Measurements from ENCODE around the gene DNPH1.

Gene DNPH1

GRCh38 chr6:43203029-43203717 is 26.1 kb downstream of the DNPH1 start:
- no peak overlapping the region for H3K27ac ChIP-seq
- no peaks in the 10 kb centered on the region for H3K27me3 ChIP-seq (ENCODE audit: control insufficient read depth, insufficient read depth, low read length)
- H3K36me3 ChIP-seq (ENCODE audit: control insufficient read depth, insufficient read depth, low read length), result no peaks in the 10 kb centered on the region
- H3K79me2 ChIP-seq, result no peaks in the 10 kb centered on the region
- no peak overlapping the region for H3K4me3 ChIP-seq (ENCODE audit: low read depth, low read length)
- no peak overlapping the region for H3K4me2 ChIP-seq (ENCODE audit: low read length)
- H3K9ac ChIP-seq, result no peak overlapping the region
- TF ChIP-seq CTCF (IDR thresholded peaks at IDR 0.05), result no peak
- no peaks in the 10 kb centered on the region for H3K9me3 ChIP-seq (ENCODE audit: control insufficient read depth, low read length)
- H2AFZ ChIP-seq, result no peak overlapping the region
- H3K4me1 ChIP-seq, result no peaks in the 10 kb centered on the region

GRCh38 chr6:43202451-43202850 is 26.8 kb downstream of the DNPH1 start:
- Histone ChIP-seq H3K9me3 (ENCODE audit: control insufficient read depth, low read length) (no peaks in the 10 kb centered on the region), H3K9ac (no peak overlapping the region), H3K4me3 (ENCODE audit: low read depth, low read length) (no peak overlapping the region), H3K4me1 (no peaks in the 10 kb centered on the region), H3K4me2 (ENCODE audit: low read length) (no peak overlapping the region), H3K36me3 (ENCODE audit: control insufficient read depth, insufficient read depth, low read length) (no peaks in the 10 kb centered on the region), H2AFZ (no peak overlapping the region), H3K27me3 (ENCODE audit: control insufficient read depth, insufficient read depth, low read length) (no peaks in the 10 kb centered on the region), H3K79me2 (no peaks in the 10 kb centered on the region), H3K27ac (no peak overlapping the region)
- TF ChIP-seq CTCF (IDR thresholded peaks at IDR 0.05), result no peak

- Histone ChIP-seq H3K4me2 (ENCODE audit: low read length) (no peak overlapping the region), H3K27ac (no peak overlapping the region), H3K4me1 (no peaks in the 10 kb centered on the region), H3K79me2 (no peaks in the 10 kb centered on the region), H2AFZ (no peak overlapping the region), H3K4me3 (ENCODE audit: low read depth, low read length) (no peak overlapping the region), H3K36me3 (ENCODE audit: control insufficient read depth, insufficient read depth, low read length) (no peaks in the 10 kb centered on the region), H3K9ac (no peak overlapping the region), H3K9me3 (ENCODE audit: control insufficient read depth, low read length) (no peaks in the 10 kb centered on the region), H3K27me3 (ENCODE audit: control insufficient read depth, insufficient read depth, low read length) (no peaks in the 10 kb centered on the region)
- TF ChIP-seq CTCF (IDR thresholded peaks at IDR 0.05), result no peak
These were observed 28.7 kb downstream of the DNPH1 start for GRCh38 chr6:43200541-43200940.

- Histone ChIP-seq H3K4me3 (ENCODE audit: low read depth, low read length) (no peak overlapping the region), H3K27me3 (ENCODE audit: control insufficient read depth, insufficient read depth, low read length) (no peaks in the 10 kb centered on the region), H3K9ac (no peak overlapping the region), H3K9me3 (ENCODE audit: control insufficient read depth, low read length) (no peaks in the 10 kb centered on the region), H3K27ac (no peak overlapping the region), H2AFZ (no peak overlapping the region), H3K4me2 (ENCODE audit: low read length) (no peak overlapping the region), H3K79me2 (no peaks in the 10 kb centered on the region), H3K4me1 (no peaks in the 10 kb centered on the region), H3K36me3 (ENCODE audit: control insufficient read depth, insufficient read depth, low read length) (no peaks in the 10 kb centered on the region)
- no peak for TF ChIP-seq CTCF (IDR thresholded peaks at IDR 0.05)
These were observed 29.4 kb downstream of the DNPH1 start for GRCh38 chr6:43199912-43200311.

GRCh38 chr6:43196337-43196736 is 32.9 kb downstream of the DNPH1 start:
- Histone ChIP-seq H3K36me3 (ENCODE audit: control insufficient read depth, insufficient read depth, low read length) (no peaks in the 10 kb centered on the region), H3K9ac (no peak overlapping the region), H3K4me2 (ENCODE audit: low read length) (no peak overlapping the region), H3K27ac (no peak overlapping the region), H3K79me2 (no peaks in the 10 kb centered on the region), H3K9me3 (ENCODE audit: control insufficient read depth, low read length) (no peaks in the 10 kb centered on the region), H3K4me3 (ENCODE audit: low read depth, low read length) (no peak overlapping the region), H2AFZ (no peak overlapping the region), H3K4me1 (no peaks in the 10 kb centered on the region), H3K27me3 (ENCODE audit: control insufficient read depth, insufficient read depth, low read length) (no peaks in the 10 kb centered on the region)
- no peak for TF ChIP-seq CTCF (IDR thresholded peaks at IDR 0.05)

Measured in parathyroid adenoma (tissue), 2 donors.